Endothelial cell (in vitro differentiated cells): ENCODE measurements around the gene KCNK17. TPM values are rescaled to one million over a fixed set of nuclear protein-coding genes. Genes with fewer than 3 reads are reported as not detected.

Experiments used
- DNase-seq: peaks from one replicate; pipeline ENCODE4 v3.0.0; 2021; ENCODE audit warnings: low spot score
- H3K27ac Mint-ChIP-seq: one replicate; pipeline ENCODE4 v1.8.0; 2021; ENCODE audit warnings: mixed read lengths, inconsistent platforms; ENCODE audit not compliant: unreplicated experiment
- H3K27me3 Mint-ChIP-seq: one replicate; pipeline ENCODE4 v1.8.0; 2021; ENCODE audit warnings: mild to moderate bottlenecking, moderate library complexity, mixed read lengths, inconsistent platforms; ENCODE audit not compliant: unreplicated experiment
- H3K36me3 Mint-ChIP-seq: one replicate; pipeline ENCODE4 v1.8.0; 2021; ENCODE audit warnings: mild to moderate bottlenecking, low read depth, mixed read lengths, inconsistent platforms; ENCODE audit not compliant: unreplicated experiment
- H3K4me1 Mint-ChIP-seq: one replicate; pipeline ENCODE4 v1.8.0; 2021; ENCODE audit warnings: mild to moderate bottlenecking, mixed read lengths, inconsistent platforms; ENCODE audit not compliant: unreplicated experiment
- H3K4me3 Mint-ChIP-seq: one replicate; pipeline ENCODE4 v1.8.0; 2021; ENCODE audit warnings: mild to moderate bottlenecking, mixed read lengths, inconsistent platforms; ENCODE audit not compliant: unreplicated experiment
- H3K9me3 Mint-ChIP-seq: one replicate; pipeline ENCODE4 v1.8.0; 2021; ENCODE audit warnings: mixed read lengths, inconsistent platforms; ENCODE audit not compliant: unreplicated experiment
- total RNA-seq: library from RNA; stranded (reverse); fragmentation: NEBNext Ultra II Directional; extraction: Animal tissue kit (Norgen Biotek cat#: 25700); gene quantifications from one replicate; pipeline ENCODE4 v1.2.1, GENCODE V29; 2021; ENCODE audit not compliant: unreplicated experiment
- TF ChIP-seq, protein P1 (sequence below): fragments of 200-600 bp; sonication (generic); IDR thresholded peaks from one replicate; pipeline ENCODE4 v1.5.0; 2021; ENCODE audit warnings: antibody characterized with exemption; ENCODE audit not compliant: unreplicated experiment

Gene KCNK17
- total RNA-seq, 1 donor from 2014 or later = 180 TPM

DNA sequence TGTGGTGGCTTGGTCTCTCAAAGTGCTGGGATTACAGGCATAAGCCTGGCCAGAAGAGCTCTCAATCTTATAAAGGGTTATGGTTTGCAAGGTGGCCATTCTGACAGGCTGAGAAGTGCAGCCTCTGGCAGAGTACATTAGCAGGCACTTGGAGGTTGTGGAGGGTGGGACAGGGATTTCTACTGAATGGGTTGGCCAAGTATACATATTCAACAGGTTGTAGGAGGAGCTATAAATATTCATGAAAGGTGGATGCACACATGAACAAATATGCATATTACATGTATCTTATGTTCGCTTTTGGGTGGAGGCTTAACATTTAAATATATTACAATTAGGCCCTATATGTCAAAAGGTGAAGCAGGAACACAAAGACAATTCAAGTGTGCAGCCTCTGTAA is 64.9 kb downstream of the KCNK17 start:
- no peaks in the 10 kb centered on the region for H3K9me3 Mint-ChIP-seq
- no peak for DNase-seq
- TF ChIP-seq, protein P1, sequence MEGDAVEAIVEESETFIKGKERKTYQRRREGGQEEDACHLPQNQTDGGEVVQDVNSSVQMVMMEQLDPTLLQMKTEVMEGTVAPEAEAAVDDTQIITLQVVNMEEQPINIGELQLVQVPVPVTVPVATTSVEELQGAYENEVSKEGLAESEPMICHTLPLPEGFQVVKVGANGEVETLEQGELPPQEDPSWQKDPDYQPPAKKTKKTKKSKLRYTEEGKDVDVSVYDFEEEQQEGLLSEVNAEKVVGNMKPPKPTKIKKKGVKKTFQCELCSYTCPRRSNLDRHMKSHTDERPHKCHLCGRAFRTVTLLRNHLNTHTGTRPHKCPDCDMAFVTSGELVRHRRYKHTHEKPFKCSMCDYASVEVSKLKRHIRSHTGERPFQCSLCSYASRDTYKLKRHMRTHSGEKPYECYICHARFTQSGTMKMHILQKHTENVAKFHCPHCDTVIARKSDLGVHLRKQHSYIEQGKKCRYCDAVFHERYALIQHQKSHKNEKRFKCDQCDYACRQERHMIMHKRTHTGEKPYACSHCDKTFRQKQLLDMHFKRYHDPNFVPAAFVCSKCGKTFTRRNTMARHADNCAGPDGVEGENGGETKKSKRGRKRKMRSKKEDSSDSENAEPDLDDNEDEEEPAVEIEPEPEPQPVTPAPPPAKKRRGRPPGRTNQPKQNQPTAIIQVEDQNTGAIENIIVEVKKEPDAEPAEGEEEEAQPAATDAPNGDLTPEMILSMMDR = no peak
- H3K4me1 Mint-ChIP-seq = no peaks in the 10 kb centered on the region
- no peaks in the 10 kb centered on the region for H3K36me3 Mint-ChIP-seq
- peaks cover 1% of the 10 kb centered on the region for H3K27me3 Mint-ChIP-seq
- H3K27ac Mint-ChIP-seq = no peak overlapping the region
- H3K4me3 Mint-ChIP-seq = no peak overlapping the region

Other genes starting within 250 kb of the KCNK17 start
- gene SAYSD1, start 199.2 kb downstream of the KCNK17 start, total RNA-seq = 10.8 TPM
- 9.8 TPM for gene KCNK5, start 84.9 kb downstream of the KCNK17 start, total RNA-seq
- not detected for gene KCNK16, start 8.3 kb upstream of the KCNK17 start, total RNA-seq